Lower lobe of right lung (tissue), 2 donors: ENCODE results near the gene PPP6R2. TPM values are rescaled to one million over a fixed set of nuclear protein-coding genes. Genes with fewer than 3 reads are reported as not detected.

Source experiments
- ATAC-seq, 2 donors: fragments of 200-7000 bp; cut with Tn5 transposase; one replicate each; pipeline ENCODE4 v1.9.1; 2020 to 2022; ENCODE audit warnings: mild to moderate bottlenecking in 2 of 2, moderate library complexity in 2 of 2
- DNase-seq: peaks from one replicate; pipeline ENCODE4 v3.0.0-alpha.2; 2020
- H3K27ac ChIP-seq: fragments of 200-600 bp; one replicate; pipeline ENCODE4 v1.8.0; 2022
- H3K27me3 ChIP-seq: fragments of 200-600 bp; one replicate; pipeline ENCODE4 v1.8.0; 2022; ENCODE audit warnings: low read depth
- H3K36me3 ChIP-seq: fragments of 200-600 bp; one replicate; pipeline ENCODE4 v1.8.0; 2022; ENCODE audit warnings: mild to moderate bottlenecking
- H3K4me1 ChIP-seq: fragments of 200-600 bp; one replicate; pipeline ENCODE4 v1.8.0; 2022
- H3K4me3 ChIP-seq: fragments of 200-600 bp; one replicate; pipeline ENCODE4 v1.8.0; 2022; ENCODE audit warnings: mild to moderate bottlenecking
- H3K9me3 ChIP-seq: fragments of 200-600 bp; one replicate; pipeline ENCODE4 v1.8.0; 2022
- CTCF ChIP-seq: fragments of 200-600 bp; IDR thresholded peaks from one replicate; pipeline ENCODE4 v1.8.0; 2022; ENCODE audit warnings: antibody characterized with exemption, mild to moderate bottlenecking
- intact Hi-C: fragments of 100-400 bp; cut with DNase I; formaldehyde crosslinking; loops from one replicate; pipeline ENCODE4 v1.11.0; 2022
- total RNA-seq: library from RNA; stranded (reverse); fragmentation: NEBNext Ultra II Directional; extraction: Animal tissue kit (Norgen Biotek cat#: 25700); gene quantifications from one replicate; pipeline ENCODE4 v1.2.1, GENCODE V29; 2021
- donor health status: DM: no; HTN: yes; CAD: no; lungs with severe emphysema.

The PPP6R2 gene
- total RNA-seq, 1 donor from 2014 or later = 52.5 TPM

GRCh38 chr22:50314081-50314454, 29.1 kb upstream of the PPP6R2 start:
- H3K4me1 ChIP-seq = peaks cover 38% of the 10 kb centered on the region
- no peaks in the 10 kb centered on the region for H3K36me3 ChIP-seq
- ATAC-seq (no peak), DNase-seq (peak; percentile 46)
- intact Hi-C loops = no loop called here
- H3K27me3 ChIP-seq = no peaks in the 10 kb centered on the region
- TF ChIP-seq CTCF = no peak
- H3K9me3 ChIP-seq = no peaks in the 10 kb centered on the region
- peak overlapping the region; percentile 61 for H3K27ac ChIP-seq
- H3K4me3 ChIP-seq = peak overlapping the region; percentile 43

GRCh38 chr22:50314455-50315288, 28.5 kb upstream of the PPP6R2 start:
- Histone ChIP-seq H3K36me3 (no peaks in the 10 kb centered on the region), H3K27ac (peak overlapping the region; percentile 61), H3K4me3 (peak overlapping the region; percentile 43), H3K27me3 (no peaks in the 10 kb centered on the region), H3K4me1 (peaks cover 32% of the 10 kb centered on the region), H3K9me3 (no peaks in the 10 kb centered on the region)
- ATAC-seq = peak; percentile 78 to 82
- peak; percentile 87 for DNase-seq
- no peak for TF ChIP-seq CTCF
- intact Hi-C loops = no loop called here

- ATAC-seq = no peak
- H3K9me3 ChIP-seq = no peaks in the 10 kb centered on the region
- intact Hi-C loops = no loop called here
- no peaks in the 10 kb centered on the region for H3K36me3 ChIP-seq
- DNase-seq = no peak
- no peaks in the 10 kb centered on the region for H3K27me3 ChIP-seq
- no peak overlapping the region for H3K27ac ChIP-seq
- no peak overlapping the region for H3K4me3 ChIP-seq
- TF ChIP-seq CTCF = no peak
- H3K4me1 ChIP-seq = peaks cover 26% of the 10 kb centered on the region
Measured at GRCh38 chr22:50315289-50316113, 27.6 kb upstream of the PPP6R2 start.

GRCh38 chr22:50316114-50317065, 26.7 kb upstream of the PPP6R2 start:
- intact Hi-C loops = no loop called here
- H3K36me3 ChIP-seq = no peaks in the 10 kb centered on the region
- no peaks in the 10 kb centered on the region for H3K9me3 ChIP-seq
- ATAC-seq = no peak
- no peak for TF ChIP-seq CTCF
- H3K27me3 ChIP-seq = no peaks in the 10 kb centered on the region
- H3K4me1 ChIP-seq = peaks cover 20% of the 10 kb centered on the region
- no peak overlapping the region for H3K27ac ChIP-seq
- DNase-seq = no peak
- no peak overlapping the region for H3K4me3 ChIP-seq

GRCh38 chr22:50317178-50317577, 25.9 kb upstream of the PPP6R2 start:
- Histone ChIP-seq H3K36me3 (no peaks in the 10 kb centered on the region), H3K4me1 (peaks cover 19% of the 10 kb centered on the region), H3K27ac (no peak overlapping the region), H3K9me3 (no peaks in the 10 kb centered on the region), H3K4me3 (no peak overlapping the region), H3K27me3 (no peaks in the 10 kb centered on the region)
- ATAC-seq = no peak
- TF ChIP-seq CTCF = no peak
- intact Hi-C loops = no loop called here
- peak; percentile 48 for DNase-seq
